RWPE2 (cell line): ENCODE measurements around the gene PTPRM.

Experiments used
- ATAC-seq: fragments of 200-7000 bp; cut with Tn5 transposase; 3 replicates; pipeline ENCODE4 v1.9.1; 2021; ENCODE audit warnings: low read depth
- DNase-seq: peaks from one replicate; pipeline ENCODE4 v3.0.0-alpha.2; 2020; ENCODE audit warnings: low spot score
- H3K27ac ChIP-seq: fragments of 450-650 bp; 2 replicates; pipeline ENCODE4 v1.5.1; 2017; ENCODE audit warnings: mild to moderate bottlenecking; ENCODE audit not compliant: poor library complexity, severe bottlenecking
- H3K27me3 ChIP-seq: fragments of 250-450 bp; sonication (Bioruptor Pico); 2 replicates; pipeline ENCODE4 v1.5.1; 2021; ENCODE audit warnings: mild to moderate bottlenecking, moderate library complexity; ENCODE audit not compliant: insufficient read depth, poor library complexity, severe bottlenecking
- H3K36me3 ChIP-seq: fragments of 250-450 bp; sonication (Bioruptor Pico); 2 replicates; pipeline ENCODE4 v1.5.1; 2020; ENCODE audit warnings: low read depth, mild to moderate bottlenecking, moderate library complexity
- H3K4me1 ChIP-seq: fragments of 250-450 bp; sonication (Bioruptor Pico); 2 replicates; pipeline ENCODE4 v1.5.1; 2021; ENCODE audit warnings: mild to moderate bottlenecking, moderate library complexity; ENCODE audit not compliant: insufficient read depth, poor library complexity, severe bottlenecking
- H3K4me3 ChIP-seq: fragments of 250-450 bp; sonication (Bioruptor Pico); 2 replicates; pipeline ENCODE4 v1.5.1; 2021; ENCODE audit warnings: mild to moderate bottlenecking, moderate library complexity; ENCODE audit not compliant: severe bottlenecking
- H3K9me3 ChIP-seq: fragments of 250-450 bp; sonication (Bioruptor Pico); 2 replicates; pipeline ENCODE4 v1.5.1; 2021; ENCODE audit warnings: mild to moderate bottlenecking, moderate library complexity; ENCODE audit not compliant: severe bottlenecking
- CTCF ChIP-seq: fragments of 450-650 bp; IDR thresholded peaks from one replicate; pipeline ENCODE4 v1.5.1; 2017; ENCODE audit warnings: mild to moderate bottlenecking, moderate library complexity; ENCODE audit not compliant: poor library complexity, severe bottlenecking

Gene PTPRM

GRCh38 chr18:7807936-7808453 lies 240.9 kb downstream of the PTPRM start:
- DNase-seq (no peak), ATAC-seq (no peak)
- H3K9me3 ChIP-seq = no peaks in the 10 kb centered on the region
- no peaks in the 10 kb centered on the region for H3K27me3 ChIP-seq
- TF ChIP-seq CTCF = no peak
- H3K27ac ChIP-seq = no peak overlapping the region
- peaks cover 6% of the 10 kb centered on the region for H3K4me1 ChIP-seq
- H3K4me3 ChIP-seq = no peak overlapping the region
- H3K36me3 ChIP-seq = no peaks in the 10 kb centered on the region

- TF ChIP-seq CTCF = no peak
- no peak for ATAC-seq
- peaks cover 6% of the 10 kb centered on the region for H3K4me1 ChIP-seq
These were observed 241.9 kb downstream of the PTPRM start for GRCh38 chr18:7808992-7809391.

GRCh38 chr18:7809455-7809854 lies 242.3 kb downstream of the PTPRM start:
- no peak for DNase-seq
- Histone ChIP-seq H3K4me3 (no peak overlapping the region), H3K27me3 (no peaks in the 10 kb centered on the region), H3K4me1 (peaks cover 6% of the 10 kb centered on the region), H3K27ac (no peak overlapping the region), H3K36me3 (no peaks in the 10 kb centered on the region), H3K9me3 (peaks cover 6% of the 10 kb centered on the region)
- ATAC-seq = no peak
- TF ChIP-seq CTCF = no peak

More at GRCh38 chr18:7808992-7809391, 241.9 kb downstream of the PTPRM start:
- H3K36me3 ChIP-seq = no peaks in the 10 kb centered on the region
- H3K27ac ChIP-seq = no peak overlapping the region
- no peaks in the 10 kb centered on the region for H3K27me3 ChIP-seq
- no peak overlapping the region for H3K4me3 ChIP-seq
- DNase-seq = no peak
- H3K9me3 ChIP-seq = peaks cover 5% of the 10 kb centered on the region

- no peak for TF ChIP-seq CTCF
- DNase-seq = no peak
- Histone ChIP-seq H3K4me1 (peaks cover 6% of the 10 kb centered on the region), H3K36me3 (no peaks in the 10 kb centered on the region), H3K4me3 (no peak overlapping the region), H3K9me3 (peaks cover 6% of the 10 kb centered on the region), H3K27me3 (no peaks in the 10 kb centered on the region), H3K27ac (no peak overlapping the region)
- ATAC-seq = no peak
These were observed 242.9 kb downstream of the PTPRM start for GRCh38 chr18:7809978-7810377.

- no peak for TF ChIP-seq CTCF
- Histone ChIP-seq H3K9me3 (peaks cover 9% of the 10 kb centered on the region), H3K4me1 (peaks cover 6% of the 10 kb centered on the region), H3K4me3 (no peak overlapping the region), H3K36me3 (no peaks in the 10 kb centered on the region), H3K27ac (peak overlapping the region; percentile 28), H3K27me3 (no peaks in the 10 kb centered on the region)
- ATAC-seq (peak; percentile 96), DNase-seq (no peak)
These were observed 245.4 kb downstream of the PTPRM start for GRCh38 chr18:7812431-7813063.
